Islet of Langerhans (tissue), 1 donor: ENCODE data around the gene SMYD3.
A peak's percentile ranks its signal among the peaks of the same experiment; 100 is the strongest.

ENCODE experiments used
- FAIRE-seq: peaks from one replicate; lab custom pipeline; 2011; peaks lifted over from hg19 to GRCh38; lab: Jason Lieb, UNC

SMYD3 gene

GRCh38 chr1:246269466-246269865 lies 237.6 kb downstream of the SMYD3 start:
- FAIRE-seq, result no peak

GRCh38 chr1:246267896-246268295 lies 239.2 kb downstream of the SMYD3 start:
- no peak for FAIRE-seq

GRCh38 chr1:246267426-246267825 lies 239.7 kb downstream of the SMYD3 start:
- no peak for FAIRE-seq

DNA sequence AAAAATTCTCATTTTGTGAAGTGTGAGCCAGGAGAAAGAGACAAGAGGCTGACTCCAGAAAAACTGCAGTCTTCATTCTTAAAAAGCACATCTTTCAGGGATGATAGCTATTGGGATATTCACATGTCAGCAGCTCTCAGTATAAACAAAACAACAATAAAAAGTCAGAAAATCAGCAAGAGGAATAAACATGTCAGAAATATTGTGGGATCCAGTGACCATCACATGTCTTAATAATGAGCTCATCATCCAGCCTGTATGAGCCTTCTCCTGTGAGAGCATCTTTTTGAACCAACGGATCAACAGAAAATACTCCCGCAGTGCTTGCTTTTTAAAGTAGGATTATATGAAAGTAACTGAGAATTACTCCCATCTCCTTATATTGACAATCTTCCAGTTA lies 241.6 kb downstream of the SMYD3 start:
- FAIRE-seq, result no peak

GRCh38 chr1:246262281-246262680 lies 244.8 kb downstream of the SMYD3 start:
- FAIRE-seq, result no peak

- peak; percentile 65 for FAIRE-seq
These were observed 245.4 kb downstream of the SMYD3 start for GRCh38 chr1:246261639-246262038.

GRCh38 chr1:246258250-246258649 lies 248.8 kb downstream of the SMYD3 start:
- FAIRE-seq, result no peak

DNA sequence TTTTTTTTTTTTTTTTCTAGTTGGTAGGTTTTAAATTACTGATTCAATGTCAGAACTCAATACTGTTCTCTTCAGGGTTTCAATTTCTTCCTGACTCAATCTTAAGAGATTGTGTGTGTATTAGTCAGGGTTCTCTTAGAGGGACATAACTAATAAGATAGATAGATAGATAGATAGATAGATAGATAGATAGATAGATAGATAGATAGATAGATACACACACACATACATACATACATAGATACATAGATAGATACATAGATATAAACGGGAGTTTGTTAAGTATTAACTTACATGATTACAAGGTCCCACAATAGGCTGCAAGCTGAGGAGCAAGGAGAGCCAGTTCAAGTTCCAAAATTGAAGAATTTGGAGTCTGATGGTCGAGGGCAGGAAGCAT lies 251.3 kb downstream of the SMYD3 start:
- FAIRE-seq, result no peak

- no peak for FAIRE-seq
These were observed 252.2 kb downstream of the SMYD3 start for GRCh38 chr1:246254854-246255253.

GRCh38 chr1:246246430-246246829 lies 260.6 kb downstream of the SMYD3 start:
- FAIRE-seq, result no peak

DNA sequence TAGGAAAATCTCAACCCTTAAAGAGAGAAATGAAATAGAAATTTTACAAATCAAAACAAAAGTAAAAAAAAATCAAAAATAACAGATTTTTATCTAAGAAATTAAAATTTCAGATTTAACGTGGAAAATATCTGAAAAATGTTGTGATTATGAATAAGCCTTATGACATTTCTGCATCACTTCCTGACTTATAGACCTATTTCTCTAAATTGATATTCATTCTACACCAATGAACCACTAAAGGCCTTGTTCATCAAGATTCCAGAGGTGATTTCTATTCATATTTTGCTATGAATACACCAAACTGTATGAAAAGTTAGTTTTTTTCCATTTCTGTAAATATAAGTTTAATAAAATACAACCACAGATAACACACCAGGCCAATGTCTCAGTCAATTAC lies 261.5 kb downstream of the SMYD3 start:
- FAIRE-seq, result peak; percentile 64

- FAIRE-seq, result no peak
These were observed 275.0 kb downstream of the SMYD3 start for GRCh38 chr1:246232126-246232525.

DNA sequence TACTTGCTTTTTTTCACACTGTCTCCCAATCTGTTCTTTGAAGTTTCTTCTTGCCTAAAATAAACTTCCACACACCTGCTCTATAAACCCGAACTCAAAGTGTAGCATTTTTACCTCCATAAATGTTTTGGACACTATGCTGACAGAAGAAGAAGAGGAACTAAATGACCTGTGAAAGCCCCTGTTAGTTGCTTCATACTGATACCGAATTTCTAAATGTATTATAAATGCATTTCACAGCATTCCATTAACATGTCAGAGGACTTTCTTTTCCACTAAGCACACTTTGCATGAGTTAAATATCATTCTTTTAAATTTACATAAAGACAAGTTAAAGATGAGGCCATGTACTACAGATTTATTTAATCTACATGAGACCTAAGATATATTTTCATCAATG lies 281.0 kb downstream of the SMYD3 start:
- FAIRE-seq, result no peak

GRCh38 chr1:246221485-246222255 lies 285.4 kb downstream of the SMYD3 start:
- no peak for FAIRE-seq

DNA sequence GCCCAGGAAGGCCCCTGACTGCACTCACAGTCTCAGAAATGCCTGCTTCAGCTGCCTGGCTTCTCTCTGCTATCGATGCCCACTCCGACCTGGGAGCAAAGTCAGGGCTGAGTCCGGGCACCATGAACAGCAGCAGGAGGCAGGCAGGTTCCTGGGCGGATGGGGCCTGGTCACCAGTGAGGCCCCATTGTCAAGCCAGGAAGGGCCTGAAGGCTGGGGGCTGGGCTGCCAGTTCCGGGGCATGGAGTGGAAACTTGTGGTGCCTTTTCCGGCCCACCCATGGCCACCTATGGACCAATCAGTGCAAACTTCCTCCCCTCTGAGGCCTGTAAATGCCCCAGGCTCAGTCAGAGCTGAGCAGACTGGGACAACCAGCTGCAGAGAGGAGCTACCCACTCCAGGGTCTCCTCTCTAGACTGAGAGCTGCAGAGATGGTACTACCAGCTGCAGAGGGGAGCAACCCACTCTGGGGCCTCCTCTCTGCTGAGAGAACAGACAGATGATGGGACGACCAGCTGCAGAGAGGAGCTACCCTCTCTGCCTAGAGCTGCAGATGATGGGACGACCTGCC lies 286.5 kb downstream of the SMYD3 start:
- no peak for FAIRE-seq

DNA sequence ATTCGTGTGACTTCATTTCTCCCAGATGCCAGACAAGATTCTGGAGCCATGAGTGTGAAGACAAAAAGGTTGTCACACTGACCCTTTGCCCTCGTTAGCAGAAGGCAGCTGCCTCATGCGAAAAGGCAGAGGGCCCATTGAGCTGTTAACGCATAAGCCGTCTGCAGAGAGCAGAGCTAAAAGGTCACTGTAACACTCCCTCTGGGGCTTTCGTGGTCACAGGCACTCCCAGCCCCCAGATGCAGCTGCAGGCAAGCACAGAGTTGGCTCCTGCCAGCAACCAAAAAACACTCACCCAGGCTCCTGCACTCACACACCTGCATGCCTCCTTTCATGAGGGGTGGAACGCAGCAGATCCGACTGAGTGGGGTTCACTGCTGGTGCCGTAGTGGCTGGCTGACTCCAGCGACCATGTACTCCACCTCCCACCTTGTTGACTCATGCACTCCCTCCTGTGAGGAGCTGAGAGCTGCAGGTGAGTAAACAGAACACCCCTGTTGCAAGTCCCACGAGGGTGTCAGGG lies 287.5 kb downstream of the SMYD3 start:
- FAIRE-seq, result no peak

DNA sequence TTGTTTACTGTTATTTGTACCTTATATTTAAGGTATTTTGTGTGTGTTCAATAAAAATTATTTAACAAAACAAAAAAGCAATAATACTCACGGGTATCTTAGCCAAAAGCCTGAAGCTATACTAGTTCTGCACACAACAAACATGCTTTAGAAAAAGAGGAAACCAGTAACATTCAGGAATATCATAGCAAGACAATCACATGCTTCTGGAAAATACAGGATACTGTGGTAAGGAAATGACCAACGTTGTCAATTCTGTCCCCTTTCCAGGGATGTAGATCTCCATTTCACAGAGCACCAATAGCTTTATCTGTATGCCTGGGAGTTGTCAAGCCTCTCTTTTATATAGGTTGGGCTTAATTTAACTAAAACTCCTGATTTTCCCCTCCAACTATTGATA lies 288.4 kb downstream of the SMYD3 start:
- no peak for FAIRE-seq

GRCh38 chr1:246216906-246217305 lies 290.2 kb downstream of the SMYD3 start:
- FAIRE-seq, result no peak

DNA sequence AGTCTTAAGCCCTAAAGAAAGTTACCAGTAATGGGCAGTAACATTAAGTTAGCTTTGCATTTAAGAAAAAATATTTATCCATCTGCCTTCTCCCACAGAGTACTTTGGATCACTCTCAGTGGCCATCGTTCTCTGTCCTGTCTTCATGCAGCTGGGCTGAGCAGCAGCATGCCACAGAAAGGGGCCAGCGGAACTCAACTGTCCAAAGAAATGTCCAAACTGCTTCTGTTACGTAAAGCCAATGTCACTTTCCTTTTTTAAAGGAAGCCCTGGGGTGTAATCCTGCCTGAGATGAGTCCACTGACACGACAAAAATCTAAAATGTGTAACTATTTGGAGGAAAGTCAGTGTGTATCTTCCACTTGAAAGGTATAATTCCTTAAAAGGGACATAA lies 291.6 kb downstream of the SMYD3 start:
- FAIRE-seq, result no peak

DNA sequence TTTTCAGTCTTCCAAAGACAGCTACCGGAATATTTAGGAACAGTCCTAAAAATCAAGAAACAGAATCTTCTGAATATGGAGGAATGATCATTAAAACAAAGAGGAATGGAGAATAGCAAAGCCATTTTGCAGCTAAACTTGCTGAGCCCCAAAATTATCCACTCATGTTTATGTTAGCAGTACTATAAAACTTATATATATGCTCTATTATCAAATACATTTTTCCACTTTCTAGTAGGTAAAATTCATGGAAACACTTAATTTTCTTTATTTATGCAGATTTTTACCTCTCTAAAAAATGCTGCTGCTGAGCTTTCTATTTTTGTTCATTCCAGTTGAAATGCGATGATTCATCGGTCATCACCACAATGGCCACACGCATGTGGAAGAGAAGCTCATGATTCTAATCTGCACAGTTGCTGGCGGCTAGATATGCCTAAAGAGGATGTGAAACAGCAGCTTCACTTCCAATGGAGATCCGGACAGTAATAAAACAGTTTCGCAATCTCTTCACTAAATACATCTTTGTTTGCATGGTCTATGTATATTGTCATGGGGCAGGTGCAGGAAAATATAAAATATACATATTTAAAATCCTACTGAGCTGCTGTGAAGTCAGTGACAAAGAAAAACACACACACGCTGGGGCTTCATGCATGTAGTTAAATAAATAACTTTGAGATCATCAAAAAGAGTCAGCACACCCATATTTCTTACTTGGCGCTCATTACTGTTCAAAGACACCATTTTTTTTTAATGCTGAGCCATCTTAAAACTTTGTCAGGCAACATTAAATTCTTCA lies 292.2 kb downstream of the SMYD3 start:
- no peak for FAIRE-seq

DNA sequence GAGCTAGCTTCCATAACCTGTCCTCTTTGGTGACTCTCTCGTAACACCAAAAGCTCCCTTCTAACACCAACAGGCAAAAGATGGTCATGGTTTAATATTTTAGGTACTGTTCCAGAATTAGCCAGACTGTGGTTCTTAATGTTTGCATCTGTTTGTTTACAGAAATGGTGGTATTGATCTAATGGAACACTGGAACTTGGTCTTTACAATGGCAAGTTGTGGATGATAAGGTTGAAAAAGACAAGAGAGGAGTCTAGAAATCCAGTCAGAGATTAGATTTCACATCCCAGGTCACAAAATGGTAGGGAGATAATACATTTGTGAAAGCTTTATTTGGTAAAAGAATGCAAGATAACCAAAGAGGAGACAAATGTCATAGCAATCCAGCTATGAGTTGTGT lies 293.1 kb downstream of the SMYD3 start:
- no peak for FAIRE-seq

GRCh38 chr1:246213502-246213901 lies 293.6 kb downstream of the SMYD3 start:
- no peak for FAIRE-seq

DNA sequence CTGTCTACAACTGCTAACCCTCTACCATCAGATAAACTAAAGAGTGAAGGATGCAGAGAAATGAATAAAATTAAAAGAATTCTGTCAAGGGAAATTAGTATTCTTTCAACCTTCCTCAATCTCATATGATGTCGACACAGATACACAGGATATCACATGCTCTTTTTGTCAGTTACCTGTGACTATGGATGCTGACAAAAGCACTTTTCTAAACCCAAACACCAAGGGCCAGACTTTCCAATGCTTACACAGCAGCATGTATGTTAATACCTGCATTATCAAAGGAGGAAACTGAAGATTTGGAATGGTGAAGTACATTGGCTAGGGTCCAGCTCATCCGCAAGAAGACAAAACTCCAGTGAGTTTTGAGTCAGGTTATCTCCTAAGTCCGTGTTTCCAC lies 294.0 kb downstream of the SMYD3 start:
- no peak for FAIRE-seq
